Measurements from ENCODE around the gene ZBED3.

Gene ZBED3

DNA sequence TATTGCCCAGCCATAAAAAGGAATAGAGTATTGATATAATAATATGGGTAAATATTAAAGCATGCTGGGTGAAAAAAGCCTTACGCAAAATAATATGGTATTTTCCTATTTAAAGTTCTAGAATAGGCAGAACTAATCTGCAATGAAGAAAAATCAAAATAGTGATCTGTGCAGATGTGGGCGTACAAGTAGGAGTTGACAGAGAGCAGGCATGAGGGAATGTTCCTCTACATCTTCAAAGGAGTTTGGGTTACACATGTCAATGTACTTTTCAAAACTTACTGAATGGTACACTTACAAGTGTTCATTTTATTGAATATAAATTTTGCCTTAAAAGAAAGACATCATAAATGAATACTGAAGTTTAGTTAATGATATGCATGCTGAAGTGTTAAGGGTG, 33.0 kb upstream of the ZBED3 start:
- TF ChIP-seq, protein P1, sequence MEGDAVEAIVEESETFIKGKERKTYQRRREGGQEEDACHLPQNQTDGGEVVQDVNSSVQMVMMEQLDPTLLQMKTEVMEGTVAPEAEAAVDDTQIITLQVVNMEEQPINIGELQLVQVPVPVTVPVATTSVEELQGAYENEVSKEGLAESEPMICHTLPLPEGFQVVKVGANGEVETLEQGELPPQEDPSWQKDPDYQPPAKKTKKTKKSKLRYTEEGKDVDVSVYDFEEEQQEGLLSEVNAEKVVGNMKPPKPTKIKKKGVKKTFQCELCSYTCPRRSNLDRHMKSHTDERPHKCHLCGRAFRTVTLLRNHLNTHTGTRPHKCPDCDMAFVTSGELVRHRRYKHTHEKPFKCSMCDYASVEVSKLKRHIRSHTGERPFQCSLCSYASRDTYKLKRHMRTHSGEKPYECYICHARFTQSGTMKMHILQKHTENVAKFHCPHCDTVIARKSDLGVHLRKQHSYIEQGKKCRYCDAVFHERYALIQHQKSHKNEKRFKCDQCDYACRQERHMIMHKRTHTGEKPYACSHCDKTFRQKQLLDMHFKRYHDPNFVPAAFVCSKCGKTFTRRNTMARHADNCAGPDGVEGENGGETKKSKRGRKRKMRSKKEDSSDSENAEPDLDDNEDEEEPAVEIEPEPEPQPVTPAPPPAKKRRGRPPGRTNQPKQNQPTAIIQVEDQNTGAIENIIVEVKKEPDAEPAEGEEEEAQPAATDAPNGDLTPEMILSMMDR (IDR thresholded peaks at IDR 0.05): no peak

DNA sequence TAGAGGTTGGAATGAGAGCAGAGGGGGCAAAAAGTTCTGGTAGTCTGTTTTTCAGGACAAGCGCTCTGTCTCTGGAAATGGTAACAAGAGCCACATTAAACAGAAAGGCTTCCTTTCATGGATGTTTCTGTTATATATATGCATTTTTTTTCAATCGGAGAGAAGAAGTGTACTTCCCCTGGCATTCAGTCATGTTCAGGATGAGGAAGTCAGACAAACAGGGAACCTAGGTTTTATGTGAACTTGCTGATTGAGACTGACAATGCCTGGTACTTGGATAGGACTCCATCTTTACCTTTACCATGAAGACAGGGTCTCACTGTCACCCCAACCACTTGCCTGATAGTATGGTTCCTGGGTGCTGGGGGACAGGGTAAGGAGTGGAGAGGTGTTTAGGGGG, 30.1 kb upstream of the ZBED3 start:
- TF ChIP-seq, protein P1 (IDR thresholded peaks at IDR 0.05): no peak

DNA sequence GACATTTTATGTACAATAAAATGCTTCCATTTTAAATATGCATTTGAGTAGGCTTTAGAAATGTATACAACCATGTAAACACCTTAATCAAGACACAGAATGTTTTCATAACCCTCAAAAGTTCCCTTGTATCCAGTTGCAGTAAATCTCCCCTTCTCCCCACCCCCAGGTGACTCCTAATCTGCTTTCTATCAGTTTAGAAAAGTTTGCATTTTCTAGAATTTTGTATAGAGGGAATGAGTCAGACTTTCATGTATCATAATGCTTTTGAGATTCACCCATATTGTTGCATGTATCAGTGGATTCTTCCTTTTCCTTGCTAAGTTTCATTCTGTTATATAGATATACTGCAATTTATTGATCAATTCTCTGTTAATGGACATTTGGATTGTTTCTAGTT, 17.7 kb upstream of the ZBED3 start:
- TF ChIP-seq, protein P1 (IDR thresholded peaks at IDR 0.05): no peak

DNA sequence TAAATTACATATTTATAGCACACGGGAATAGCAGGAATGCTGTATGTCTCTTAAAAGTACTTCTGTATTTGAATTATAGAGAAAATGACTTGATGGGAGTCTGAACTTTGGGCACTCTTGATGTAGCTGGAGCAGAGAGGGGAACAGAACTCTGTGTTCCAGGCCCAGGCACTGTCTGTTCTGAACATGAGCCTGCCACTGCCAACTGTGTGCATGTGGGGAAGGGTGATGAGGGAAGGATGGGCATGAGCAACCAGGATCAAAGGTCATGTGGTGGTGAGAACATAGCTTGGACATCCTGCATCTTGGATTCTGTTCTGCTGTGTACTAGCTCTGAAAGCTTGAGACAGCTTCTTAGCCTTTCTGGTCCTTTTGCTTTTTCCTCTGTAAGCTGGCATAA, 16.4 kb upstream of the ZBED3 start:
- TF ChIP-seq, protein P1 (IDR thresholded peaks at IDR 0.05): no peak

DNA sequence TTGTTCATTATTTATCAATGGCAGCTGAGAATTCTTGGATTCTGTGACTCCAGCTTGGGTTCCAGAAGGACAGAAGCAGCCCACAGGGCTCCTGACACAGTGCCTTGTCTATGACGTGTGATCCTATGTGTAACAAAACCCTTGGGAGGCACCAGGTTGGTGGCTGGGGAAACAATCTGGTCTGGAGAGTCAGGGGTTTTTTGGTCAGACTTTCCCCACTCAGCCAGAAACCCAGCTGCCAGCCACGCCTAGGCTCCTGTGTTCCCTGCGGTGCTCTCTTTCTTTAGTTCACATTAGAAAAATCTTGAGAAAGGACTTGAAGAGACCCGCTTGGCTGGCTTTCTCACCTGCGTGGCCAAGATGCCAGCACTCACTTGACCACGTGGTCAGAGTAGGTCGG, 15.5 kb upstream of the ZBED3 start:
- TF ChIP-seq, protein P1 (IDR thresholded peaks at IDR 0.05): no peak

DNA sequence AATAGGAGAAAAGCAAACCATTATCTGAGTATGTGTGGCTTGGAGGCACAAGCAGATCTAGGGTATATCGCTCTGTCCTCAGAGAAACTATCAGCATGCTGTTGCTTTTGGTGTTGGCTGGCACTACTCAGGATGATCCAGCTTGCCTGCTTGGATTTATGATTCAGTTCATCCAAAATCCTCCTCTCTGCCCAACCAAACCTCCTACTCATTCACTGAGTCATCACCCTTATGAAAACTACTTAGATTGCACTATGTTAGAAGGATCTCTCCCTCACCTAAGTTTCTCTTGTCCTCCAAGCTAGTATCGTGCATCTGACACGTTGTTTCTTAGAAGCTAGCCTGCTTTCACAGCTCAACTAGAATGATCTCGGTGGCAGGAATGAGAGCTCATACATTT, 14.2 kb upstream of the ZBED3 start:
- TF ChIP-seq, protein P1 (IDR thresholded peaks at IDR 0.05): no peak

DNA sequence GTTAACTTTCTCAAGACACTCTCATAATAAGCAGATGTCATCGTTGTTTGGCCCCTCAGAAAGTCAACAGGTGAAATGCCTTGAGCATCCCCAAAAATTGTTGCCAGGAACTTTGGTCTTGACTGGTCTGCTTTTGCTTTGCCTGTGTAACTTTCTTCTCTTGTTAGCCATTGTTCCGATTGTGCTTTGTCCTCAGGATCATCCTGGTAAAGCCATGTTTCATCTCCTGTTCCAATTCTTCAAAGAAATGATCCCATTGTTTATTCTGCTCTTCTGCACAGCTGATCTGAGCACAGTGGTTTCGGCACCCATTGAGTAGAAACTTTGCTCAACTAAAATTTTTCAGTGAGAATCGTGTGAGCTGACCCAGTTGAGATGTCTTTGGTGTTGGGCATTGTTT, 8.1 kb upstream of the ZBED3 start:
- TF ChIP-seq, protein P1 (IDR thresholded peaks at IDR 0.05): no peak

DNA sequence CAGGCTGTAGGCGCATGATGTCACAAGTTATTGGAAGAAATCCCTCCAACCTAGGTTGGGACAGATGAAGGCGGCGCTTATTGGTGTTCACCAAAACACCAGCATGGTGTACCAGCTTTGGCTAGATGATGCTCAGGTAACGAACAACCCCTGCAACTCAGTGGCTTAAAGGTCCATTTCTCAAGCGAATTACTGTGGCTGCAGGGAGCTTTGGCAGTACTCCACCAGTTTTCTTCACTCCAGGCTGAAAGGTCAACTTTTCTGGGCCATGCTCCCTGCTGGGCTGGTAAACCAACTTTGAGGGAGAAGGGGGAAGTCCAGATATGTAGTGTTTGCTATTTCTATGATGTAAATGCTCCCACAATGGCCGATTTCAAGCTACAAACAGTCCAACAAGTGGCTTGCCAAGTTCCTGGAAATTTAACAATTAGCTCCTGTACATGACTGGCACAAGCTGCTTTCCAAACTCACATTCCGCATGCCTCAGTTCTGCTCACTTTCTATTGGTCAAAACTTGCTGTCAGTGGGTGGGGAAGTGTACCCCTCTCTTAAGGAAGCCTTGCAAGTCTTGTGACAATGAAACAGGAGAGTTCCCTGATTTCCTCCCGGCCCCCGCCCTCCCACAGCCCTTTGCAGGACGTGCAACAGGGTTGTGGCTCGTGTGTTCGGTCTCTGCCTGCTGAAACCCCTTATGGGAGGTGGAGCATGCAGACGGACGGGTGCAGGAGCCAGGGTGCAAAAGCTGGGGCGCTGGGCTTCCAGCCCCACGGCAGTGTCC, 588 bp upstream of the ZBED3 start:
- TF ChIP-seq, protein P1 (IDR thresholded peaks at IDR 0.05): no peak

All from LNCAP (cell line).